HG02798 (cell line): Measurements from ENCODE around the gene CFAP54.

Experiments used
- ATAC-seq: cut with Tn5 transposase; IDR thresholded peaks from one replicate; pipeline ENCODE4 v1.9.1; 2021; ENCODE audit warnings: mild to moderate bottlenecking; ENCODE audit not compliant: unreplicated experiment, poor library complexity

CFAP54 gene

GRCh38 chr12:96912261-96912660, 422.9 kb downstream of the CFAP54 start:
- no peak for ATAC-seq

DNA sequence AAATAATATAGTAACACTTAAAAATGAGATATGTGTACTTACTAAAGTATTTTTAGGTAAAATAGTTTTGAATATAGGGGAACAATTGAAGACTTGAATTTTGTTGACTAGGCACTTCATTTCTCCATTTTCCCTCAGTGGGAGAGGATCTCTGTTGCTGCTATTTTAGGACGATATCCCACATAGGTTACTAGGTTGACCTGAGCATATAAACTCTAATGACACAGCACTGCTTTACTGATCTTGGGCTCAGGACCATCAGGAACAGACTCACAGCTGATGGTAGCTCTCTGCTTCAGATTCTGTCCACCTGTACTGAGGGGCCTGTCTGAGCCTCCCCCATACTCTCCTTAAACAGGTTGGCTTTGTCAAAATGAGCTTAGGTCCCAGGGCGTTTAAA, 423.6 kb downstream of the CFAP54 start:
- no peak for ATAC-seq

DNA sequence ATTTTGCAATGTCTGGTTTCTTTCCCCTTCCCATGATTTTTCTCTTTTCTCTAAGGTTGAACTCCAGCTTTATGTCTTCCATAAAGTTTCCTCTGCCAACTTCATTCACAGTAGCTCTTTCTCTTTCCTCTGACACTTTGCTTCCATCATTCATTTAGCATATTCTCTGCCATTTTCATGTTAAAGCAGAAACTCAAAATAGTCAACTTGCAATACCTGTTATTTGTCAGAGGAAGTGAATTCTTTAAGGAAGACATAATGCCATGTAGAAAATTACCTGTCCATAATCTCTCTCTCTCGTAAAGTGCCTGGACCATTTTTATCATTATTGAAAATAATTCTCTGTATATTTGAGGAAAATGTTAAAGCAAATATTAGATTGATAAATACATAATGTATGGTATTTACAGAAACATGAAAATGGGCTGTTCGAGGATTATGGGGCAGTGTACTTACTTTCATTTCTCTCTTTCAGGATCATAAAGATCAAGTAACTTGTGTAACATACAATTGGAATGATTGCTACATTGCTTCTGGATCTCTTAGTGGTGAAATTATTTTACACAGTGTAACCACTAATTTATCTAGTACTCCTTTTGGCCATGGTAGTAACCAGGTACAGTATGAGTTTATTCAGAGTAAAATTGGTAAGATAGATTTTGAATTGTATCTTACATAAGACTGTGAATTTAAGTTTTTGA, 430.3 kb downstream of the CFAP54 start:
- ATAC-seq = peak; percentile 41
